SU-DHL-6 (cell line): Measurements from ENCODE around the gene ALCAM.

ENCODE experiments used
- H2AFZ ChIP-seq: fragments of 200-600 bp; sonication (generic); 2 replicates; pipeline ENCODE4 v1.6.1; 2014; ENCODE audit warnings: low read depth, mild to moderate bottlenecking, moderate library complexity, mixed read lengths, antibody characterized with exemption, low read length; ENCODE audit not compliant: severe bottlenecking
- H3F3A ChIP-seq: fragments of 200-600 bp; shearing (Covaris generic); 2 replicates; pipeline ENCODE4 v1.6.0; 2016; ENCODE audit warnings: antibody characterized with exemption, mild to moderate bottlenecking; ENCODE audit not compliant: insufficient read depth
- H3K27ac ChIP-seq: fragments of 200-600 bp; sonication (generic); 2 replicates; pipeline ENCODE4 v1.5.1; 2016; ENCODE audit warnings: low read depth, mild to moderate bottlenecking, low read length, moderate library complexity, mixed read lengths
- H3K27me3 ChIP-seq: fragments of 200-600 bp; sonication (generic), shearing (Covaris generic); 2 replicates; pipeline ENCODE4 v1.6.0; 2014; ENCODE audit warnings: mild to moderate bottlenecking, low read length
- H3K36me3 ChIP-seq: fragments of 200-600 bp; sonication (generic); 2 replicates; pipeline ENCODE4 v1.6.1; 2014; ENCODE audit warnings: mild to moderate bottlenecking, low read length, mixed read lengths
- H3K4me2 ChIP-seq: fragments of 300-600, 200-600 bp; shearing (Covaris generic), sonication (generic); 2 replicates; pipeline ENCODE4 v1.6.0; 2014; ENCODE audit warnings: low read length, low read depth, mild to moderate bottlenecking; ENCODE audit not compliant: poor library complexity, severe bottlenecking
- H3K4me3 ChIP-seq: fragments of 200-600 bp; sonication (generic); 2 replicates; pipeline ENCODE4 v1.5.1; 2014; ENCODE audit warnings: antibody characterized with exemption, low read length, mild to moderate bottlenecking, mixed read lengths; ENCODE audit not compliant: insufficient read depth, poor library complexity, severe bottlenecking
- H3K79me2 ChIP-seq: fragments of 200-600 bp; sonication (generic); 2 replicates; pipeline ENCODE4 v1.6.1; 2014; ENCODE audit warnings: mild to moderate bottlenecking, low read length, moderate library complexity; ENCODE audit not compliant: insufficient read depth
- H3K9ac ChIP-seq: fragments of 200-600 bp; sonication (generic); 2 replicates; pipeline ENCODE4 v1.7.0; 2014; ENCODE audit warnings: mild to moderate bottlenecking, low read length
- H3K9me2 ChIP-seq: fragments of 200-600 bp; sonication (generic); replicated peaks from 2 replicates; pipeline ENCODE4 v1.6.1; 2014; ENCODE audit warnings: low read length; ENCODE audit not compliant: insufficient read depth
- H3K9me3 ChIP-seq: fragments of 200-600 bp; sonication (generic); 2 replicates; pipeline ENCODE4 v1.6.1; 2014; ENCODE audit warnings: low read length, mixed read lengths; ENCODE audit not compliant: insufficient read depth
- H4K20me1 ChIP-seq: fragments of 200-600 bp; sonication (generic); 2 replicates; pipeline ENCODE4 v1.6.1; 2014; ENCODE audit warnings: low read depth, mild to moderate bottlenecking, antibody characterized with exemption, low read length, moderate library complexity, mixed read lengths
- CTCF ChIP-seq: fragments of 200-600 bp; sonication (generic); IDR thresholded peaks from one replicate; pipeline ENCODE4 v1.5.1; 2017; ENCODE audit warnings: antibody characterized with exemption, mild to moderate bottlenecking, low read length, moderate library complexity; ENCODE audit not compliant: insufficient read depth, poor library complexity, severe bottlenecking
- EZH2phosphoT487 ChIP-seq: fragments of 200-600 bp; sonication (generic), shearing (Covaris generic); conservative IDR thresholded peaks from 2 replicates; pipeline ENCODE4 v1.6.1; 2018; ENCODE audit warnings: mild to moderate bottlenecking, antibody characterized with exemption, low read length, moderate library complexity, mixed read lengths

ALCAM gene

DNA sequence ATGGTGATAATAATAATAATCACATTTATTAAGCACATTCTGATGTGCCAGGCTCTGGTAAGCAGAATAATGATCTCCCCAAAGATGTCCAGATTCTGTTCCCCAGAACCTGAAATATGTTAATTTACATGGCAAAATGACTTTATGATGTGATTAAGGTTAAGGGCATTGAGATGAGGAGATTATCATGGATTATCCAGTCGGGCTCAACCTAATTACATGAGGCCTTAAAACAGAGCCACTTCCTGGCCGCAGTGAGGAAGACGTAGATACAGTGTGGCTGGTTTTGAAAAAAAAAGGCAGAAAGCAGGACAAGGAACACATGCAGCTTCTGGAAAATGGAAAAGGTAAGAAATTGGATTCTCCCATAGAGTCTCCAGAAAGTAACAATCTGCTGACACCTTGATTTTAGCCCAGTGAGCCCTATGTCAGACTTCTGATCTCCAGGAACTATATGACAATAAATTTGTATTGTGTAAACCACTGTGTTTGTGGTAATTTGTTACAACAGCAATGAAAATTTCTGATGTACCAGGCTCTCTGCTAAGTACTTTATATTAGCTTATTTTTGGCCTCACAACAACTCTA, 126.7 kb downstream of the ALCAM start:
- Histone ChIP-seq H2AFZ (no peak overlapping the region), H3K79me2 (peaks cover 13% of the 10 kb centered on the region), H3K9ac (no peak overlapping the region), H4K20me1 (no peaks in the 10 kb centered on the region), H3K9me2 (no peaks in the 10 kb centered on the region), H3K27me3 (no peaks in the 10 kb centered on the region), H3K4me3 (no peak overlapping the region), H3K4me2 (no peak overlapping the region), H3F3A (no peaks in the 10 kb centered on the region; the same call in 1 of the 2 replicates), H3K9me3 (peaks cover 22% of the 10 kb centered on the region; the same call in 1 of the 2 replicates), H3K36me3 (peaks cover 22% of the 10 kb centered on the region), H3K27ac (no peak overlapping the region)
- TF ChIP-seq EZH2phosphoT487 (no peak), CTCF (no peak)

GRCh38 chr3:105495021-105495420, 128.3 kb downstream of the ALCAM start:
- no peaks in the 10 kb centered on the region for H4K20me1 ChIP-seq
- no peaks in the 10 kb centered on the region for H3K9me2 ChIP-seq
- no peaks in the 10 kb centered on the region; the same call in 1 of the 2 replicates for H3F3A ChIP-seq
- peaks cover 19% of the 10 kb centered on the region for H3K79me2 ChIP-seq
- H3K9me3 ChIP-seq, result peaks cover 14% of the 10 kb centered on the region; the same call in 1 of the 2 replicates
- H3K9ac ChIP-seq, result no peak overlapping the region
- no peaks in the 10 kb centered on the region for H3K27me3 ChIP-seq
- no peak overlapping the region for H3K27ac ChIP-seq
- H2AFZ ChIP-seq, result no peak overlapping the region
- no peak overlapping the region for H3K4me3 ChIP-seq
- no peak overlapping the region for H3K4me2 ChIP-seq
- no peak for TF ChIP-seq CTCF
- no peak for TF ChIP-seq EZH2phosphoT487
- 0 out of 2 replicates have a peak, but pooled peaks cover 11% of the 10 kb centered on the region for H3K36me3 ChIP-seq

- Histone ChIP-seq H3K27ac (no peak overlapping the region), H3K79me2 (peaks cover 19% of the 10 kb centered on the region), H4K20me1 (no peaks in the 10 kb centered on the region), H3K4me2 (no peak overlapping the region), H3K36me3 (0 out of 2 replicates have a peak, but pooled peaks cover under 1% of the 10 kb centered on the region), H3K9ac (no peak overlapping the region), H2AFZ (no peak overlapping the region), H3K9me2 (no peaks in the 10 kb centered on the region), H3K9me3 (peaks cover 1% of the 10 kb centered on the region; the same call in 1 of the 2 replicates), H3K27me3 (no peaks in the 10 kb centered on the region), H3K4me3 (no peak overlapping the region), H3F3A (no peaks in the 10 kb centered on the region; the same call in 1 of the 2 replicates)
- TF ChIP-seq CTCF (no peak), EZH2phosphoT487 (no peak)
Observed at GRCh38 chr3:105496343-105496742, 129.6 kb downstream of the ALCAM start.
